Nasal cavity respiratory epithelium epithelial cell of viscerocranial mucosa (primary cell): ENCODE results near the gene MEX3A. TPM values are rescaled to one million over a fixed set of nuclear protein-coding genes. Genes with fewer than 3 reads are reported as not detected.

Experiments used
- total RNA-seq: library from RNA; depleted of rRNA; stranded (reverse); fragments of >200 nt; gene quantifications from 2 replicates; pipeline ENCODE4 v1.2.3, GENCODE V29; 2014

The MEX3A gene
- total RNA-seq, result 1.7 and 6.0 TPM in 2 replicates

GRCh38 chr1:156082309-156083091 is at the start of gene MEX3A:
MEX3A (minus strand) TSS chr1:156082465; CDS start chr1:156081998, 467 bp downstream.

GRCh38 chr1:156114101-156114918 is 32.0 kb upstream of the MEX3A start, which contains the start of gene LMNA:
LMNA (plus strand) TSS chr1:156114711; CDS start chr1:156114919, 208 bp downstream.

GRCh38 chr1:156060937-156061636 is 21.2 kb downstream of the MEX3A start, which contains the start of gene RAB25:
RAB25 (plus strand) TSS chr1:156061160; CDS start chr1:156061401, 241 bp downstream.

GRCh38 chr1:156054500-156055280 is 27.6 kb downstream of the MEX3A start, which contains the start of gene LAMTOR2:
LAMTOR2 (plus strand) TSS chr1:156054782; CDS start chr1:156054890, 108 bp downstream.

GRCh38 chr1:156053768-156054499 is 28.3 kb downstream of the MEX3A start, which contains the start of gene UBQLN4:
UBQLN4 (minus strand) TSS chr1:156053798; CDS start chr1:156053701, 97 bp downstream.

Other genes starting within 250 kb of the MEX3A start
- gene GON4L, start 225.3 kb downstream of the MEX3A start, total RNA-seq, result 22.9 and 31.3 TPM in 2 replicates
- 0.34 and 0.36 TPM in 2 replicates for gene SYT11, start 222.9 kb downstream of the MEX3A start, total RNA-seq
- gene RIT1, start 171.1 kb downstream of the MEX3A start, total RNA-seq, result 37.9 and 54.8 TPM in 2 replicates
- 28.4 and 34.4 TPM in 2 replicates for gene KHDC4, start 148.1 kb downstream of the MEX3A start, total RNA-seq
- gene RXFP4, start 140.8 kb downstream of the MEX3A start, total RNA-seq, result not detected in 2 replicates
- 131 and 138 TPM in 2 replicates for gene ARHGEF2, start 103.9 kb downstream of the MEX3A start, total RNA-seq
- gene SSR2, start 61.5 kb downstream of the MEX3A start, total RNA-seq, result 168 and 426 TPM in 2 replicates
- 18.5 and 26.7 TPM in 2 replicates for gene UBQLN4, start 28.7 kb downstream of the MEX3A start, total RNA-seq
- gene LAMTOR2, start 27.7 kb downstream of the MEX3A start, total RNA-seq, result 60.7 and 67.3 TPM in 2 replicates
- gene RAB25, start 21.3 kb downstream of the MEX3A start, total RNA-seq, result 46.8 and 48.7 TPM in 2 replicates
- gene LMNA, start 32.2 kb upstream of the MEX3A start, total RNA-seq, result 455 and 618 TPM in 2 replicates
- gene SEMA4A, start 71.1 kb upstream of the MEX3A start, total RNA-seq, result 3.8 and 11.9 TPM in 2 replicates
- 9.2 and 14.5 TPM in 2 replicates for gene SLC25A44, start 111.6 kb upstream of the MEX3A start, total RNA-seq
- gene PMF1, start 130.5 kb upstream of the MEX3A start, total RNA-seq, result 21.2 and 44.4 TPM in 2 replicates
- under 0.01 and 0.07 TPM in 2 replicates for gene BGLAP, start 159.7 kb upstream of the MEX3A start, total RNA-seq
- gene PAQR6, start 165.6 kb upstream of the MEX3A start, total RNA-seq, result 0.34 and 1.1 TPM in 2 replicates
- 47.8 and 91.1 TPM in 2 replicates for gene SMG5, start 200.4 kb upstream of the MEX3A start, total RNA-seq
- 9.2 and 16.1 TPM in 2 replicates for gene TMEM79, start 201.9 kb upstream of the MEX3A start, total RNA-seq
- 27.0 and 28.6 TPM in 2 replicates for gene GLMP, start 213.2 kb upstream of the MEX3A start, total RNA-seq
- gene VHLL, start 216.8 kb upstream of the MEX3A start, total RNA-seq, result 0.57 TPM in 1 of 2 replicates, not detected in the other